ENCODE data around the gene CBLC. TPM values are rescaled to one million over a fixed set of nuclear protein-coding genes. Genes with fewer than 3 reads are reported as not detected.
A peak's percentile ranks its signal among the peaks of the same experiment; 100 is the strongest.

Gene CBLC
- polyA plus RNA-seq, 4 donors = 0.25 to 7.9 (median 6.0) TPM

- DNase-seq (ENCODE audit: low read depth in 4 of 4, low spot score in 3 of 4) = no peak
Observed at GRCh38 chr19:44794610-44795009, 16.9 kb downstream of the CBLC start.

- DNase-seq (ENCODE audit: low read depth in 4 of 4, low spot score in 3 of 4) = no peak
Observed at GRCh38 chr19:44795398-44795987, 17.8 kb downstream of the CBLC start.

- no peak for DNase-seq (ENCODE audit: low read depth in 4 of 4, low spot score in 3 of 4)
Observed at GRCh38 chr19:44796701-44797115, 19.0 kb downstream of the CBLC start.

GRCh38 chr19:44799627-44800346 is 22.1 kb downstream of the CBLC start:
- DNase-seq (ENCODE audit: low read depth in 4 of 4, low spot score in 3 of 4) = no peak

- peak in 1 of 4 donors; percentile 76 for DNase-seq (ENCODE audit: low read depth in 4 of 4, low spot score in 3 of 4)
Observed at GRCh38 chr19:44800461-44800860, 22.8 kb downstream of the CBLC start.

GRCh38 chr19:44803442-44804428 is 26.0 kb downstream of the CBLC start:
- no peak for DNase-seq (ENCODE audit: low read depth in 4 of 4, low spot score in 3 of 4)

- no peak for DNase-seq (ENCODE audit: low read depth in 4 of 4, low spot score in 3 of 4)
Observed at GRCh38 chr19:44806291-44806690, 28.6 kb downstream of the CBLC start.

- no peak for DNase-seq (ENCODE audit: low read depth in 4 of 4, low spot score in 3 of 4)
Observed at GRCh38 chr19:44807162-44807561, 29.5 kb downstream of the CBLC start.

- DNase-seq (ENCODE audit: low read depth in 4 of 4, low spot score in 3 of 4) = peak in 1 of 4 donors; percentile 72
Observed at GRCh38 chr19:44807652-44808462, 30.2 kb downstream of the CBLC start.

GRCh38 chr19:44808463-44809371 is 31.0 kb downstream of the CBLC start, which contains the start of gene BCAM:
TSS of gene BCAM (plus strand) at chr19:44809103. CDS start at chr19:44809125, 22 bp downstream.
- no peak for DNase-seq (ENCODE audit: low read depth in 4 of 4, low spot score in 3 of 4)

- no peak for DNase-seq (ENCODE audit: low read depth in 4 of 4, low spot score in 3 of 4)
Observed at GRCh38 chr19:44809577-44810233, 32.0 kb downstream of the CBLC start.

- no peak for DNase-seq (ENCODE audit: low read depth in 4 of 4, low spot score in 3 of 4)
Observed at GRCh38 chr19:44810234-44811121, 32.8 kb downstream of the CBLC start.

- DNase-seq (ENCODE audit: low read depth in 4 of 4, low spot score in 3 of 4) = no peak
Observed at GRCh38 chr19:44811122-44811419, 33.4 kb downstream of the CBLC start.

GRCh38 chr19:44812142-44812718 is 34.5 kb downstream of the CBLC start:
- DNase-seq (ENCODE audit: low read depth in 4 of 4, low spot score in 3 of 4) = no peak

GRCh38 chr19:44813070-44813840 is 35.6 kb downstream of the CBLC start:
- no peak for DNase-seq (ENCODE audit: low read depth in 4 of 4, low spot score in 3 of 4)

GRCh38 chr19:44813841-44814470 is 36.3 kb downstream of the CBLC start:
- no peak for DNase-seq (ENCODE audit: low read depth in 4 of 4, low spot score in 3 of 4)
